ENCODE measurements around the gene GJB4.

- TF ChIP-seq, protein P1, sequence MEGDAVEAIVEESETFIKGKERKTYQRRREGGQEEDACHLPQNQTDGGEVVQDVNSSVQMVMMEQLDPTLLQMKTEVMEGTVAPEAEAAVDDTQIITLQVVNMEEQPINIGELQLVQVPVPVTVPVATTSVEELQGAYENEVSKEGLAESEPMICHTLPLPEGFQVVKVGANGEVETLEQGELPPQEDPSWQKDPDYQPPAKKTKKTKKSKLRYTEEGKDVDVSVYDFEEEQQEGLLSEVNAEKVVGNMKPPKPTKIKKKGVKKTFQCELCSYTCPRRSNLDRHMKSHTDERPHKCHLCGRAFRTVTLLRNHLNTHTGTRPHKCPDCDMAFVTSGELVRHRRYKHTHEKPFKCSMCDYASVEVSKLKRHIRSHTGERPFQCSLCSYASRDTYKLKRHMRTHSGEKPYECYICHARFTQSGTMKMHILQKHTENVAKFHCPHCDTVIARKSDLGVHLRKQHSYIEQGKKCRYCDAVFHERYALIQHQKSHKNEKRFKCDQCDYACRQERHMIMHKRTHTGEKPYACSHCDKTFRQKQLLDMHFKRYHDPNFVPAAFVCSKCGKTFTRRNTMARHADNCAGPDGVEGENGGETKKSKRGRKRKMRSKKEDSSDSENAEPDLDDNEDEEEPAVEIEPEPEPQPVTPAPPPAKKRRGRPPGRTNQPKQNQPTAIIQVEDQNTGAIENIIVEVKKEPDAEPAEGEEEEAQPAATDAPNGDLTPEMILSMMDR (IDR thresholded peaks at IDR 0.05), result no peak
- no peak for TF ChIP-seq POLR2A (IDR thresholded peaks at IDR 0.05)
Measured at GRCh38 chr1:34721646-34722355, 37.7 kb upstream of the GJB4 start.

All from Peyer's patch (tissue), 4 donors.